IMR-90 (cell line): ENCODE data around the gene NEMF. TPM values are rescaled to one million over a fixed set of nuclear protein-coding genes. Genes with fewer than 3 reads are reported as not detected.
"Not testable (repeated sequence)": the region's sequence is repeated elsewhere in the genome, so short reads cannot be mapped to it uniquely, and the experiment has no call there.

ENCODE experiments used
- ATAC-seq: fragments of 200-7000 bp; cut with Tn5 transposase; 2 replicates; pipeline ENCODE4 v1.9.1; 2020; ENCODE audit warnings: low read depth, mild to moderate bottlenecking, moderate library complexity
- BruUV-seq: library from RNA; stranded (reverse); fragments of 400-500 nt; replicated peaks from 2 replicates; lab custom pipeline; 2021; lab: Mats Ljungman, UMichigan
- CTCF ChIA-PET: fragments of 300-600 bp; formaldehyde crosslinking; extraction: SDS; loops from one replicate; lab custom pipeline; 2021; ENCODE audit warnings: antibody characterized with exemption; lab: Yijun Ruan, JAX
- POLR2A ChIA-PET: fragments of 300-600 bp; sonication (Branson Sonifier 250); formaldehyde crosslinking; loops from one replicate; lab custom pipeline; 2022; ENCODE audit warnings: antibody characterized with exemption; ENCODE audit not compliant: unreplicated experiment; lab: Charles Lee
- DNase-seq: peaks from one replicate; pipeline ENCODE4 v3.0.0; 2013
- H2AFZ ChIP-seq: replicated peaks from 2 replicates; pipeline ENCODE3; 2013; ENCODE audit warnings: low read length, mild to moderate bottlenecking; ENCODE audit not compliant: poor library complexity
- H2AK5ac ChIP-seq: 2 replicates; pipeline ENCODE4 v1.6.1; 2013; ENCODE audit warnings: low read depth, low read length, inconsistent platforms
- H2AK9ac ChIP-seq: replicated peaks from 2 replicates; pipeline ENCODE3; 2013; ENCODE audit warnings: mild to moderate bottlenecking, low read depth, low read length, moderate library complexity; ENCODE audit not compliant: poor library complexity
- H2BK120ac ChIP-seq: 2 replicates; pipeline ENCODE4 v1.6.1; 2013; ENCODE audit warnings: low read depth, low read length, inconsistent platforms
- H2BK15ac ChIP-seq: 3 replicates; pipeline ENCODE4 v1.6.1; 2013; ENCODE audit warnings: low read depth, low read length, inconsistent platforms
- H2BK20ac ChIP-seq: 2 replicates; pipeline ENCODE4 v1.6.1; 2013; ENCODE audit warnings: low read depth, mild to moderate bottlenecking, inconsistent platforms, low read length, moderate library complexity
- H2BK5ac ChIP-seq: 2 replicates; pipeline ENCODE4 v1.6.1; 2013; ENCODE audit warnings: mild to moderate bottlenecking, low read depth, low read length, inconsistent platforms; ENCODE audit not compliant: poor library complexity, severe bottlenecking
- H3K14ac ChIP-seq: replicated peaks from 2 replicates; pipeline ENCODE4 v1.6.1; 2013; ENCODE audit warnings: low read depth, low read length, inconsistent platforms
- H3K18ac ChIP-seq: 2 replicates; pipeline ENCODE4 v1.6.1; 2013; ENCODE audit warnings: low read depth, low read length, control low read depth
- H3K23ac ChIP-seq: 2 replicates; pipeline ENCODE4 v1.6.1; 2013; ENCODE audit warnings: low read depth, low read length, inconsistent platforms
- H3K27ac ChIP-seq: 2 replicates; pipeline ENCODE4 v1.5.1; 2013; ENCODE audit warnings: mild to moderate bottlenecking, control low read depth, low read length; ENCODE audit not compliant: insufficient read depth
- H3K27me3 ChIP-seq: 2 replicates; pipeline ENCODE4 v1.6.1; 2013; ENCODE audit warnings: low read length; ENCODE audit not compliant: control insufficient read depth, insufficient read depth
- H3K36me3 ChIP-seq: 2 replicates; pipeline ENCODE4 v1.6.1; 2013; ENCODE audit warnings: low read length, mixed read lengths; ENCODE audit not compliant: control insufficient read depth, insufficient read depth
- H3K4ac ChIP-seq: 2 replicates; pipeline ENCODE4 v1.6.1; 2013; ENCODE audit warnings: low read depth, low read length, inconsistent platforms
- H3K4me1 ChIP-seq: 2 replicates; pipeline ENCODE4 v1.6.1; 2013; ENCODE audit warnings: low read length, mixed read lengths; ENCODE audit not compliant: control insufficient read depth, insufficient read depth
- H3K4me2 ChIP-seq: 2 replicates; pipeline ENCODE4 v1.6.1; 2013; ENCODE audit warnings: low read depth, mild to moderate bottlenecking, control low read depth, low read length, moderate library complexity
- H3K4me3 ChIP-seq: 2 replicates; pipeline ENCODE4 v1.5.1; 2013; ENCODE audit warnings: low read depth, mild to moderate bottlenecking, control low read depth, low read length, moderate library complexity; ENCODE audit not compliant: insufficient read depth
- H3K56ac ChIP-seq: 2 replicates; pipeline ENCODE4 v1.6.1; 2013; ENCODE audit warnings: low read length, inconsistent platforms; ENCODE audit not compliant: insufficient read depth; ENCODE audit errors: extremely low read depth
- H3K79me1 ChIP-seq, 2 experiments: 2 replicates each; pipeline ENCODE4 v1.6.1; 2013; ENCODE audit warnings: low read length in 2 of 2, inconsistent platforms in 1 of 2, low read depth in 1 of 2
- H3K9ac ChIP-seq: 2 replicates; pipeline ENCODE4 v1.6.1; 2013; ENCODE audit warnings: low read depth, low read length, control low read depth
- H3K9me1 ChIP-seq: 2 replicates; pipeline ENCODE4 v1.6.1; 2013; ENCODE audit warnings: low read length, inconsistent platforms; ENCODE audit not compliant: insufficient read depth
- H3K9me3 ChIP-seq: 2 replicates; pipeline ENCODE4 v1.6.1; 2013; ENCODE audit warnings: low read length; ENCODE audit not compliant: control insufficient read depth, insufficient read depth
- H4K20me1 ChIP-seq: 2 replicates; pipeline ENCODE4 v1.6.1; 2013; ENCODE audit warnings: low read length, inconsistent platforms; ENCODE audit not compliant: insufficient read depth
- H4K5ac ChIP-seq: 2 replicates; pipeline ENCODE4 v1.6.1; 2013; ENCODE audit warnings: mild to moderate bottlenecking, low read depth, low read length, control low read depth
- H4K8ac ChIP-seq, 2 experiments: 2 replicates each; pipeline ENCODE4 v1.6.1; 2013; ENCODE audit warnings: low read depth in 2 of 2, low read length in 2 of 2, control low read depth in 1 of 2, inconsistent platforms in 1 of 2
- H4K91ac ChIP-seq: 2 replicates; pipeline ENCODE4 v1.6.1; 2013; ENCODE audit warnings: low read depth, low read length, inconsistent platforms; ENCODE audit not compliant: insufficient read depth
- CHD1 ChIP-seq: IDR thresholded peaks from 2 replicates; pipeline ENCODE4 v1.6.1; 2012; ENCODE audit warnings: low read depth, low read length, improper control_type of control experiment
- ELK1 ChIP-seq: fragments of 150-350 bp; IDR thresholded peaks from 2 replicates; pipeline ENCODE4 v1.6.1; 2016; ENCODE audit warnings: low read depth, mild to moderate bottlenecking, low read length, moderate library complexity, borderline replicate concordance
- FOS ChIP-seq: fragments of 150-350 bp; IDR thresholded peaks from 2 replicates; pipeline ENCODE4 v1.6.1; 2016; ENCODE audit warnings: low read depth, low read length
- MAZ ChIP-seq: IDR thresholded peaks from 2 replicates; pipeline ENCODE4 v1.6.1; 2012; ENCODE audit warnings: low read depth, mild to moderate bottlenecking, low read length, improper control_type of control experiment, moderate library complexity, borderline replicate concordance
- RAD21 ChIP-seq: IDR thresholded peaks from 2 replicates; pipeline ENCODE4 v1.6.1; 2012; ENCODE audit warnings: low read length, improper control_type of control experiment
- RFX5 ChIP-seq: IDR thresholded peaks from 2 replicates; pipeline ENCODE4 v1.8.0; 2012; ENCODE audit warnings: low read depth, mild to moderate bottlenecking, low read length, moderate library complexity
- WGBS, 2 experiments: methylation state at CpG; one replicate each; pipeline versions ENCODE4 v1.1.5 to v1.1.7; 2013; ENCODE audit warnings: missing lambda C conversion rate in 2 of 2; ENCODE audit not compliant: insufficient read length in 1 of 2; ENCODE audit errors: extremely low coverage in 2 of 2; 5-methylcytosine and 5-hydroxymethylcytosine counted together
- dilution Hi-C: fragments of 300-500 bp; cut with HindIII; formaldehyde crosslinking; loops from one replicate; pipeline ENCODE4 v1.14.3; 2018; ENCODE audit warnings: low sequenced_read_pairs; ENCODE audit not compliant: unreplicated experiment
- in situ Hi-C: fragments of 300-500 bp; cut with MboI; formaldehyde crosslinking; loops from 3 replicates; pipeline ENCODE4 v1.14.3; 2019; ENCODE audit warnings: low sequenced_read_pairs, inconsistent platforms, mixed read lengths
- intact Hi-C: fragments of 100-400 bp; cut with micrococcal nuclease; formaldehyde crosslinking; loops from 2 replicates; pipeline ENCODE4 v1.10.0; 2022
- polyA plus RNA-seq, 3 experiments: library from polyadenylated mRNA; depleted of rRNA; stranded (reverse); fragments of >200 nt; gene quantifications; 2 replicates each; pipeline ENCODE4 v1.2.3, GENCODE V29; 2012; ENCODE audit warnings: low replicate concordance in 1 of 3
- total RNA-seq: library from RNA; depleted of rRNA; stranded (reverse); fragments of >200 nt; gene quantifications from 2 replicates; pipeline ENCODE4 v1.2.3, GENCODE V29; 2012

The NEMF gene
- total and polyA plus RNA-seq, 2 of the 4 experiments (the other 2 are of a cell fraction), result 19.5 to 30.5 TPM

DNA sequence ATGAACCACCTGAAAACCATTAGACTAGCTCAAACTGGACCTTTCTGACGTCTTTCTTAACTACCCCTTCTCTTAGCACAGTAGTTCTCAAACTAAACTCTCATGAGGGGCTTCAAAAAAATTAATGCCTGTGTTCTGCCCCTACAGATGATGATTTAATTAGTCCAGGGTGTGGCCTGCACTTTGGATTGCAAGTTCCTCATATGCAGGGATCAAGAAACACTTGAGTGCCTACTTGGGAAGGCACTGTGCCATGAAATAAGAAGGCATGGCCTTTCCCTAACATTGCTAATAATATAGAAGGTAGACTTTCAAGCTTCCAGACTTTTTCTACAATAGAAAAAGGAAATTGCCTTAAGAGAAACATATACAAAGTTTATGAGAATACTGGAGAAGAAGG lies 107.4 kb downstream of the NEMF start:
- Histone ChIP-seq H3K36me3 (no peaks in the 10 kb centered on the region), H3K9me1 (no peaks in the 10 kb centered on the region), H4K20me1 (no peaks in the 10 kb centered on the region), H2AFZ (no peak overlapping the region), H4K8ac (no peak overlapping the region), H3K9ac (no peak overlapping the region), H3K9me3 (no peaks in the 10 kb centered on the region), H3K4me3 (no peak overlapping the region), H3K23ac (no peak overlapping the region), H3K56ac (no peak overlapping the region), H3K27ac (no peak overlapping the region), H3K4ac (no peak overlapping the region), H2BK15ac (no peak overlapping the region), H3K4me1 (peaks cover 2% of the 10 kb centered on the region; the same call in 1 of the 2 replicates), H3K4me2 (no peak overlapping the region), H3K79me1 (no peaks in the 10 kb centered on the region), H2AK5ac (no peak overlapping the region), H3K18ac (no peak overlapping the region; the same call in 1 of the 2 replicates), H4K5ac (no peak overlapping the region), H3K14ac (no peak overlapping the region), H4K91ac (no peak overlapping the region), H2BK5ac (no peak overlapping the region), H2BK20ac (no peak overlapping the region), H2BK120ac (no peak overlapping the region), H2AK9ac (no peak overlapping the region), H3K27me3 (no peaks in the 10 kb centered on the region)
- ChIA-PET POLR2A (no interaction called here), CTCF (interaction anchor here (0.6 to 1.3 kb wide), 3 partner anchors 9 to 22 kb away, joined by 3 read pairs; no protein-coding TSS in a partner anchor)
- no TSS peak for BruUV-seq
- intact Hi-C loops, result no loop called here
- dilution Hi-C loops, result no loop called here
- in situ Hi-C loops, result no loop called here
- no CpG with 5 or more reads among the region's 1 CpG for WGBS, 2 experiments
- no peak for DNase-seq
- TF ChIP-seq MAZ (no peak), RFX5 (no peak), RAD21 (no peak), CHD1 (no peak), ELK1 (no peak), FOS (no peak)
- no peak for ATAC-seq

DNA sequence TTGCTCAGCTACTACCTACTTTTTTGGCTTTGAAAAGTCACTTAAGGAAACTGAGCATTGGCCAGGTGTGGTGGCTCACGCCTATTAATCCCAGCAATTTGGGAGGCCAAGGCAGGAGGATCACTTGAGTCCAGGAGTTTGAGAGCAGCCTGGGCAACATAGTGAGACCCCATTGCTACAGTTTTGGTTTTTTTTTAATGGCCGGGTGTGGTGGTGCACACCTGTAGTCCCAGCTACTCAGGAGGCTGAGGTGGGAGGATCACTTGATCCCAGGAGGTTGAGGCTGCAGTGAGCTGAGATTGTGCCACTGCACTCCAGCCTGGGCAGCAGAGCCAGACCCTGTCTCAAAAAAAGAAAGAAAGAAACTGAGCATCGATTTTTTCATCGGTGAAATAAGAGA lies 116.9 kb downstream of the NEMF start:
- intact Hi-C loops, DNase-seq, POLR2A ChIA-PET, H3K4me1 ChIP-seq, dilution Hi-C loops, in situ Hi-C loops, BruUV-seq, H2BK15ac ChIP-seq, H2BK5ac ChIP-seq, H3K36me3 ChIP-seq, H4K91ac ChIP-seq, ATAC-seq, H3K9ac ChIP-seq, H3K27ac ChIP-seq, H4K20me1 ChIP-seq, H3K4me2 ChIP-seq, H3K27me3 ChIP-seq, H2AK5ac ChIP-seq, H4K8ac ChIP-seq, H3K9me3 ChIP-seq, H2AK9ac ChIP-seq, H3K9me1 ChIP-seq, H2BK120ac ChIP-seq, H3K79me1 ChIP-seq, CTCF ChIA-PET, H3K18ac ChIP-seq, H3K4ac ChIP-seq, H3K14ac ChIP-seq, H2BK20ac ChIP-seq, H2AFZ ChIP-seq, H3K4me3 ChIP-seq, H3K56ac ChIP-seq, H4K5ac ChIP-seq, H3K23ac ChIP-seq: not testable (repeated sequence)
- WGBS, 2 experiments, result 80% methylated on average over 1 of the region's 4 CpGs; no CpG with 5 or more reads in 1 of the 2 experiments
